Stimulated activated CD8-positive, alpha-beta memory T cell treated with anti-CD3 and anti-CD28 coated beads, Interleukin-4, amount 100 ng/mL, for 4 hours (primary cell): ENCODE results near the gene ZFAND3.

Experiments
- DNase-seq, 2 donors: peaks; one replicate each; pipeline ENCODE4 v3.0.0-alpha.2; 2020; ENCODE audit warnings: low read depth in 2 of 2, low spot score in 1 of 2

Gene ZFAND3

DNA sequence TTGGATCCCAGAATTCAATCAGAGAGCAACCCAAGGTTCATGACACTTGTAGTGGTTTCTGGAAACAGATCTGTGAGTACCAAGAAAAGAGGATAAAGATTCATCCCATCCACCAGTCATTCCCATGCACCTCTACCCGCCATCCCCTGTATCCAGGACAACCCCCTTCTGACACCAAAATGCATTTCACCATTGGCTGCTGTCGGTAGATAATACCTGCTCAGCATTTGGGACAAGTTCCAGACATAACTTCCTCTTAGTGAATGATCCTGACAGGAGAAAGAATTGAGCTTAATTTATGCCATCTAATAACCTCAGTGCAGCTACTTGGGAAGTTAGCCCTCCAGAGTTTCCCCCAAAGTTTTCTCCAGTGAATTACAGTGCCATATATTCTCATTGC is 329.1 kb downstream of the ZFAND3 start:
- DNase-seq, result no peak

DNA sequence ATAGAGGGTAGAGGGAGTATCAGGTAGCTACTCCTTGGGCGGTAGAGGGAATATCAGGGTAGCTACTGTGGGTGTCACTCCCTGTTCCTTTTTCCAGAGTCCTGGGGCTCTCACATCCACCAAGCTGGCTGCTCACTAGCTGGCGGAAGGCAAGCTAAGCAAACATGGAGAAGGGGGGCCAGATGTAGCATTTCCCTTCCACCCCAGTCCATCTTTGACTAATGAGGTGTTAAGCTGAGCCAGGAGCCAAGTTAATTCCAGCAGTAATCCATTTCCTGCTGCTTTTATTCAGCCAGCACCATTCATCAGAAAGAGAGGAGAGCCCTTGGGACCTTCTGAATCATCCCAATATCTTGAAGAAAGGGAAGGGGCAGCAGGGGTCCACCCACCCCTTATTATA is 330.0 kb downstream of the ZFAND3 start:
- DNase-seq, result no peak

DNA sequence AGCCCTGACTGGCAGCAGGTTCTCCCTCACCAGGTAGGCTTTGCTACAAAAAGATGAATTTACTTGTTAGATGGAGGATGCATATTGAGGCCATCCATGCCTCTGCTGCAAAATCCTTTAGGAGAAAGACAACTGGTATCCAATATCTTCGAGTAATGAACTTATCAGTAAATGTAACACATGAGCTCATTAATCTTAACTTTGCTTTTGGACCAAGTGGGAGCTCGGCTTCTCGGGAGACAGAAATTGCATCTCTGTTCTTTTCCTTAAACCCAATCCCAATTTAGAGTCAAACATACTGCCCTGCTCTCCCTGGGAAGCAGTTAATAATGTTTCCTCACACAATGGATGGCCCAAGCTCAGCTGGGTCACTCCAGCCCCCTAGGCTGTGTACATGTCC is 330.5 kb downstream of the ZFAND3 start:
- DNase-seq, result no peak

DNA sequence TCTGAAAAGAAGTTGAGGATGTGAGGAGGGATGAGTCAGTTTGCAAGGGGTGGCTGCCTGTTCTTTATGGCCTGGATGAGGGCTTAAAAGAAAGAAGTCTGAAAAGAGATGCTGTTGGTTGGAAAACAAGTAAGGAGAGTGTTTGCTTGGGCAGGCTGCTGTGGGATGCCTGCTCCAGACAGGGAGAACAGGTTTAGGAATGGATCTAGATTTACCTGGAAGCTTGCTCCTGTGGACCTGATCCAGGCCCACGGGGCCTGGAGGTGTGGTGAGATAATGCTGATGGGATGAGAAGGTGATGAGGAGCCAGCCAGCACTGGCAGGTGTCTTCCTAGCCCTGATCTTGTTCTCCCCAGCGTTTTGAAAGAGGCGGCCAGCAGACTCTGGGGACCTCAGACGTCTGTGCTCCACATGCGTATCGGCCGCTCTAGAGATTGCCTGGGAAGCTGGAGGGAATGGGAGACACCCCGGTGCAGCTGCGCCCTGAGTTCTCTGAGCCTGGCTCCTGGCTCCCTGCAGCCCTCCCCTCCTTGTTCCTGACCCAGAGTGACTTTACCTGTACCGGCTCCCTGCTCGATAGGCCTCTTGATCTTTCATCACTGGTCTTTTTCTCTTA is 331.3 kb downstream of the ZFAND3 start:
- DNase-seq, result no peak

DNA sequence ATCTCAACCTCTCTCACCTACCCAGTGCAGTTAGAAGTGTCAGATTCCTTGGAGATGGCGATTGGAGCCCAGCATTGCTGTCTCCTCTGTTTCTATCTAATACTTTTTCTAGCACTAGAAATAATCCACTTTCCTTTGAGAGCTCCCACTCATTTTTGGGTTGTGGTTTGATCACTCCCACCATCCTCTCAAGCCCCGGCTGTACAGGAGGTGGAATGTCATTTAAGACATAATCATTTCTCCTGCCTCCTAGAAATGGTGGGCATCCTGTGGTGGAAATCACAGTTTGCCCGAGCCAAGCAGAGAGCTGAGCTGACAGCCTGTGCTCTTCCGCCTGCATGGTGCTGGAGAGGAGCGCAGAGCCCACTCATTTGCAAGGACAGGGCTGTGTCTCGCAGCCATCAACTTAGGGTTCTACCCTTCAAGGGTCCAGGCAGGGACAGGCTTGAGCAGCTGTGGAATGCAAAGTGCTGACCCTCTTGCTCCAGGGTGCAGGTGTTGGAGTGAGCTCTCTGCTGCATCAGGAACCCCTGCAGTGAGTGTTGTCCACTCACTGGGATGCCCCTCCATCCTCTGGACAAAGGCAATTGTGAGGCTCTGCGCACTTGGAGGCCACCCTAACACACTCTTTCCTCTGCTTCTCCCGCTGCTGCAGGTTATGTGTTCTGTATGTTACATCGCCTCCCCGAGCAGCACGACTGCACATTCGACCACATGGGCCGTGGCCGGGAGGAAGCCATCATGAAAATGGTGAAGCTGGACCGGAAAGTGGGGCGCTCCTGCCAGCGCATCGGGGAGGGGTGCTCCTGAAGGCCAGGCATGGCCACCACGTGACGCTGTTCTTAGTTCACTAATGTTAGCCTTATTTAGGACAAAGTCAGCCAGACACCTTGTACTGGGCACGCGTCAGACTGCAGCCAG is 332.3 kb downstream of the ZFAND3 start:
- DNase-seq, result no peak

DNA sequence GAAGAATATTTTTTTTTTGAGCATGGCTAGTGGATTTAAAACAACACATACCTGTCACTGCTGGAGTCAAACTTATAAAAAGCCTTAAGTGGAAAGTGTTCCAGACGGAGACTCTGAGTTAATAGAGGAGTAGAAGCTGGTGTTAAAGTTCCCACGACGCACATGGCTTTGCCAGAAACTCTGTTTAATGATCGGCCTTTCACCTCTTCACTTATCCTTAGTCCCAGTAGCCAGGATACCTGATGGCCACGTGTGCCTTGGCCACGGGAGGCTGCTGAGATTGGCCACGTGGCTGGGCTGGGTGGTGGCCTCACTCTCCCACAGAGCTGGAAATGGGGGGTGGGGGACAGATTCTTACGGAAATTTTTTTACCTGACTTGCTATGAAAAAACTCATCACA is 333.1 kb downstream of the ZFAND3 start:
- DNase-seq, result no peak

DNA sequence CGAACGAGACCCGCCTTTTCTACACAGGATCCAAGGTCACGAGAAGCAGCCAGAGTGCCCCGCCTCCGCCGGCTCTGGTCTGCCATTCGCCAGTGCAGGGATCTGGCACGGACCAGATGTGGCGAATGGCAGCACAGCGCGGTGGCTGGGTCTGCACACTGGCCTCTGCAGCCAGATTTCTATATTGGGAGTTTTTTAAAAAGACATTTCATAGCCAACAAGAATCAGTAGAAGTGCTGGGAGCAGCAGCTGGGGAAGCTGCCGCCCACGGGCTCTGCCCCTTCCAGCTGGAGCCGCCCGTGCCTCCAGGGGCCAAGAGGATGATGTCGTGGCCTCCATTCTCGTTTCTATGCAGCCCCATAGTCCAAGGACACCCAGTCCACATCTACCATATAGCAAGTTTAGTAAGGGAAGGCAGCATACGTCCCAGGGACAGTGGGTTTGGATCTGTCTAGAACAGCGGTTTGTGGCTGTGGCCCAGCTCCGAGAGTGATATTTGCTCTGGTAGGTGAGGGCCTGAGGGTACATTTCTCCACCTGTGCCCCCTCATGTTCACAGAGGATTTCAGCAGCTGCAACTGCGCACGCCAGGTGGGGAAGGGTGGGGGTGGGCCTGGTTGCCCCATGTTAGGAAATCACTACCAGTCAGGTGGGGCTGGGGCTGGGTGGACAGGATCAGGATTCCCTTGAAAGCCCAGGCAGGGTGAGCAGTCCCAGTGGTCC is 333.7 kb downstream of the ZFAND3 start:
- DNase-seq, result no peak

DNA sequence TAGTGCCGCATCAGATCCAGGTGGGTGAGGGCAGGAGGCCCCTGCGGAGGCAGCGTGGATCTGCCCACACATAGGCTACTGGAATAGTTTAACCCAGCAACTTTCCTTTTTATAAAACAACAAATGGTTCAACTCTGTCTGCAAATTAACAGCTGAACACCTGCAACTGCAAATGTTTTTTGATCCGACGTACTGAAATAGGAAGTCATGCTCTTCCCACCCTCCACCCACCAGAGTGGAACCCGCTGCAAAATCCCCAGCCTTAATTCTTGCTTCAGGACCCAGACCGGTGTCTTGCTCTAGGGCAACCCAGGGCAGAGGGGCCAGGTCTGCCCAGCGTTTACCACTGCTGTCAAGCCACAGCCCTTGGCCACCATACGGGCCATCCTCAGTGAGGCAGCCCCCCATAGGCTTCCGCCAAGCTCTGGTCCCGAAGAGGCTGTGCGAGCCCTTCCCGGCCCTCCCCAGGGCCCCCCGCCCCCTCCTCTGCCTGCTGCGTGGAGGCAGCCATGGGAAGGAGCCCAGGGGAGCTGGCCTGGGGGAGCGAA is 334.3 kb downstream of the ZFAND3 start:
- DNase-seq, result no peak

DNA sequence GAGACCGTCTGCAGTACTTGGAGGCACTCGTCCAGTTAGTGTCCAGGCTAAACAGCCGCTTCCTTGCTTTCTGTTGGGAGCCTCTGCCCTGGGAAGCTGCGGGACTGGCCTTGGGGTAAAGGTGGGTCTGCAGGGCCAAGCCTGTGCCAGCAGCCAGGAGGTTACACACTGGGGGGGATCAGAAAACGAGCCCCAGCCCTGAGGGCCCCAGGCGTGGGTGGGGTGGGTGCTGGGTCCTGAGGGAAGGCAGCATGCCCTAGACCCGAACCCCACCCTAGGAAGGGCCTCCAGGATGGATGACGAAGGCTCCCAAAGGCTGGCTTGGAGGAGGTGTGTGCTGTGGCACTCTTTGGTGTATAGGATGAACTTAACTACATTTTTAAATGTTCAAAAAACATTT is 335.2 kb downstream of the ZFAND3 start:
- no peak for DNase-seq

DNA sequence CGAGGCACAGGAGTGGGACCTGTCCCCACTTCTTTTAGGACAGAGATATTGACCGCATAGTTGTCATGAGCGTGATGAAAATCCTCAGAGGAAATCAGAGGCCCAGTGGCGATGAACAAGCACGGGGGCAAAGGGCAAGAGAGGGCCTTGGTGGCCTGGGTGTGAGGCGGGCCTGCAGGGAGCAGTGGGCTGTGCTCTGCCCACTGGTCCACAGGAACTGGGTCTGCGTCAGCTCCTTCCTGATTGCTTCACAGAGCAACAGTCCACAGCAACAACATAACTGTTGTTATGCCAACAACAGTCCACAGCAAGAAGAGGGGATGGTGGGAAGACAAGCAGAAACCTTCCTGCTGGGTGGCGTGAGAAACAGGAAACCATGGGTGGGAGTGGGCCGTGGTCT is 335.6 kb downstream of the ZFAND3 start:
- no peak for DNase-seq

DNA sequence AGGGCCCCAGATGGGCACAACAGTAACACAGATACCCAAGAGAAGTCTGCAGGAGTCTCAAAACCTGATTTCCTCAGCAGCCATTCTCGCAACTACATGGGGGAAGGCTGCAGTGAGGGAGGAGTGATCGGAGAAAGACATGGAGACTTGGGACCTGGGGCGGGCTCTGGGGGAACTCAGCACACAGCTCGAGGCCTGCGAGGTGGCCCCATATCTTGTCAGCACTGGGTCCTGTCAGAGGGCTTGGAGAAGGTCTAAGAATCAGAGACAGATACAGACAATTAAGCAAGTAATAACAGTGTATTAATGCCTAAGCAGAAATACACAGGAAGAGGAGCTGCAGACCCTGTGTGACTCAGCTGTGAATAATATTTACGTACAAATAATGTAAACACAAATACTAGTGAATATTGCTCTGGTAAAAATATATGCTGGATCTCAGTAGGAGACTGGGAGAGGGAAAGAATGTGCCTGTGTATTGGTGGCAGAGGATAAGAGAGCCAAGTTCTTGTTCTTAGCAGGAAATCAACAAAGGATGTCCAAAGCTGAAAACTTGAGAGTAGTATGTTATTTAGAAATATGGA is 336.2 kb downstream of the ZFAND3 start:
- DNase-seq, result no peak

DNA sequence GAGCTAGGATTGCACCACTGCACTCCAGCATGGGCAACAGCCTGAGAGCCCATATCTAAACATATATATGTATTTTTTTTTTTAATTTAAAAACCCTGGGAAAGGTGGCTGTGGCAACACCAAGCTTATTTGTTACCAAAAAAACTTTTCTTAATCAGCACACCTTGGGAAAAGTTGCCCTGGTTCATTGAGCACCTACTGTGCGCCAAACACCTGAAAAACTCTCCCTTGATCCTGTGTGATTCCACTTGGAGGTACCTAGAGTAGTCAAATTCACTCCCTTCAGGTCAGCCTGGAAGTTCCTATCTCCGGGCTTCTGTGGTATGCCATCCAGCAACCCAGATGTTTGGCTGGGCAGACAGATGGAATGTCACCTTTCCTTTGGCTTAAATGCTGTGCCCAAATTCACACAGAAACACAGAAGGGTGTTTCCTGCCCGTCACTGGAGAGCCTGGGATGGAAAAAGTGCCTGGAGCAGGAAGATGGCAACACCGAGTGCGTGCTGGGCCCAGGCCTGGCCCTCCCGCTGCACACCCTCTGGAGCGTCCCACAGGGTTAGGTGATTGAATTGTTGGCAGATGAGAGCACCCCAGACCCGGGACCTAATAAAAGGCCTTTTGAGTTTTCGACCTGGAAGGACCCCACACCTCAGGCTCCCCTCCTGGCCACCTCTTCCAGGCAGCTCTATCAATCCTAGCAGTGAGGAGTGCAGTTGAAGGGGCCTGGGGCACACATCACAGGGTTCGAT is 337.5 kb downstream of the ZFAND3 start:
- DNase-seq, result no peak

DNA sequence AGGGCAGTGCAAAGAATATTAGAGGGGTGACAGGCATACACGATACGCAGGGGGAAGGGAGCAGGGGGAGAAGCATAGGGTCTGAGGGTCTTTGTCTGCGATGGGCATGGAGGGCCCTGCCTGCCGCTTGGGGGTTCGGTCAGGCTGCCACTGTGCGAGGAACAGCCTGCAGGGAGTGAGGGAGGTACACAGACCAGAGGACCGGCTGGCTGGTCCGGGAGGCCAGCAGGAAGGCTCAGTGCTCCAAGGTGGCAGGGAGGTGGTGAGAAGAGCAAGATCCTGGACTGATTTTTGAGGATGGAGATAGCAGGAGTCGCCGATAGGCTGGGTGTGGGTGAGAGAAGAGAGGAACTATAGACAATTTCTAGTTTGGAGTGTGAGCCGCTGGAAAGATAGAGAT is 338.4 kb downstream of the ZFAND3 start:
- DNase-seq, result no peak

DNA sequence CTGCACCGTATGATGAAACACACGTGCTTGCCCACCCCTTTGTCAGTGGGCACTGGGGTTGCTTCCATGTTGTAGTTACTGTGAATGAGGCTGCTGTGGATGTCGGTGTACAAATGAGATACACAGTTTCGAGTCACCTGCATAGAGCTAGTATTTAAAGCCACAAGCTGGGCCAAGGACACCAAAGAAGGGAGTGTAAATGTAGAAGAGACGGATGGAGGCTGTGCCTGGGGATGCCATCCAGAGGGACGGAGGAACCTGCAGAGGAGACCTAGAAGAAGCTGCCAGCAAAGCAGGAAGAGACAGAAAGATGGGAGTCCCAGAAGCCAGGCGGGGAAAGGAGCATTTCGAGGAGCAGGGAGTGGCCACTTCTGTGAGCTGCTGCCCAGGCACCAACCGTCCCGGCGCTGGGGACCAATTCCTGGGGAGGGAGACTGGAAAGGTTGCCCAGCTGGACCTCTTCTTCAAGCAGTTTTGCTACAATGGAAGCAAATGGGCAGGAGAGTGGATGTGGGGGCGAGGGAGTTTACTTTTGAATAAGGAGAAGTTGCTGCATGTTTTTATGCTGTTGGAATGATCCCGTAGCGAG is 339.3 kb downstream of the ZFAND3 start:
- DNase-seq, result no peak

DNA sequence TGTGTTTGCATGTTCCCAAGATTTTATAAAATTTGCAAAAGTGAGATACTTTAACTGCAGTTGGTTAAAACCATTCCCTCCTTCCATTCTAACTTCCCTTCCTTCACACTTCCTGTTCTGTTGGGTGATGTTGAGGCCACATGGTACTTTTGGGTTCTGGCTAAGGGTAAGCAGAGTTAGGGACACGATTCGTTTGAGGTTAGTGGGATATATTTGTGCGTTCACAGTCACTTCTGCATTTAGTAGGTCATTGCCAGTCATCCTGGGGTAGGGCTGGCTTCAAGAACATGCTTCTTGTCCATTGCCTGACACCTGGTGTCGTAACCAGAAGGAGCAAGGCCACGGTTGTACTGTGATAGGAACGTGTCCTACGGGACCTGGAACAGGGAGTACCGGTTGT is 340.1 kb downstream of the ZFAND3 start:
- DNase-seq, result no peak

DNA sequence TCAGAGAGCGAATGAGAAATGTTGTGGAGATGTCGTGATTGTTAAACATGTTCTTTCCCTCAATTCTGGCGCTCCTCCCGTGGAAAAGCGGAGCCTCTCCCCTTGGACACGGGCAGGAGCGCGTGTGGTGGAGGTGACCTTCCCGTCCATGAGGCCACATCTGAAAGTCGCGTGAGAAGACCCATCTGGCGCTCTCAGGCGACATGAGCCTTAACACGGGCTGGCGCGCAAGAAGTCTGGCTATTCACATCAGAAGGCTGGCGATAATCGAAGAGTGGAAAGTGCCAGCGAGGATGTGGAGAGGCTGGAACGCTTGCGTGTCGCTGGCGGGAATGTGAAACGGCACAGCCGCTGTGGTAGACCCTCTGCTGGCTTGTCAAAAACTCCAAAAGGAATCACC is 341.3 kb downstream of the ZFAND3 start:
- no peak for DNase-seq

DNA sequence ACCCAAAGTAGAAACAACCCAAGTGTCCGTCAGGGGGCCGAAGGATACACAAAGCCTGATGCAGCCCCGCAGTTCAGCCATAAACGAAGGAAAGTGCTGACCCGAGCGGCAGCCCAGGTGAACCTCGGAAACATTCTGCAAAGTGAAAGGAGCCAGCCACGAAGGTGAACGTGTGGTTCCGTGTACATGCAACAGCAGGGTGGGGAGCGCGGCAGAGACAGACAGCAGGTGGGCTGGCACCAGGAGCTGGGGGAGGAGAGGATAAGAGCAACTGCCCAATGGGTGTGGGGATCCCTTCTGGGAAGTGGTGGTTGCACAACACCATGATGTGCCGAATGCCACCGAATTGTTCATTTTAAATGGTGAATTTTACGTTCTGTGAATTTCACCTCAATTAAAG is 341.8 kb downstream of the ZFAND3 start:
- DNase-seq, result no peak

DNA sequence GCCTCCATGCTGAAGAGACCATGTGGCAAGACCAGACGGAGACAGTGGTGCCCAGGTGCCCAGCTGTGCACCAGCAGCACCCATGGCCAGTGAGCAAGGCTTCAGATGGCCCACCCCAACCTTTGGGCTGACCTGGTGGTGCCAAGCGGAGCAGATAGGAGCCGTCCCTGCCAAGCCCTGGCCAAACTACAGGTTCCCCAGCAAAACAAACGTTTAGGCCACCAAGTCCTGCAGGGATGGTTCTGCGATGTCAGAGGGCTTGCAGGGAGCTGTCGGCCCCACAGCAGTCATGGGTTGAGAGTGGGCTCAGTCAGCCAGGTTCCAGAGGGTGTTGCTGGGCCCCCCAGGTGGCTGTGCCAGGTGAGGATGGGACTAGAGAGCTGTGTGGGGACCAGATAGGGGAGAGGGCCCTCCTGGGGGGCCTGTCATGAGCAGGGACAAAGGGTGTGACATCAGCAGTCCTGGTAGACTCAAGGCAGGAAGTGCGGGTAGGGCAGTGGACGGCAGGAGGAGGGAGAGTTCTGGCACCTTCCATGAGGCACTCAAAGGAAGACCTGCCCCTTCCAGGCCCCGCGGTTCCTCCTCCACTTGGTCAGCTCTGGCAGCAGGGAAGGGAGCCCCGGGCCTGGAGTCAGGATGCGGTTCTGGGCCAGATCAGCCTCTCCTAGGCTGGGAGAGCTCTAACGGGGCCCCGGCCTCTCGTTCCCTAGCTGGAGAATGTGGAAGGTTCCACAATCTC is 342.4 kb downstream of the ZFAND3 start:
- DNase-seq, result no peak

DNA sequence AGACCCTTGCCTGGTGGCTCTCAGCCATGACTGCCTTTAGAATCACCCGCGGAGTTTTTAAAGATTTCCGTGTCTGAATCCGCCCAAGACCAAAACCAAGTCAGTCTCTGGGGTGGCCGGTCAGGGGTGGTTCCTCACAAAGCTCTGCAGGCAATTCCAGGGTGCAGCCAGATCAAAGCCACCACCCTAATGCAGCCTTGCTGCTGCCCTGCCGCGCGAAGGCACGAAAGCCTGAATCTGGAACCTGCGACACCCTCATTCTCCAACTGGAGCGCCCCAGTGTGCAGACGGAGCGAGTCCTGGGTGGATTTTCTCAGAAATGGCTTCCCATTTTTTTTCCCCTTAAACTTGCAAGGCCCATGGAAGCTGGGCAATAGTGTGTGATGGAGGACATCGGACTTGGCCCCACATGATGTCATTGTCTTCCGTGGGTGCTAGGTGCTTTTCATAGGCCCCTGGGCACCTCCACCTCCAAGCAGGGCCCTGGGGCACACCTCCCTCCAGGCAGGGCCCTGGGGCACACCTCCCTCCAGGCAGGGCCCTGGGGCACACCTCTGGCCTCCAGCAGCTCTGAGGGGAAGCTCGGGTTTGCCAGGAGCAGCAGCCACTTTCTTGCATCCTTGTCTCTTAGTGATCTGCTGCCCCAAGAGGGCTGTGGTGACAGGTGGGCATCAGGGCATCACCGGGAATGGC is 343.1 kb downstream of the ZFAND3 start:
- DNase-seq, result no peak
